HG03135 (cell line): ENCODE data around the gene STRADA.
A peak's percentile ranks its signal among the peaks of the same experiment; 100 is the strongest.

Source experiments
- ATAC-seq: cut with Tn5 transposase; IDR thresholded peaks from one replicate; pipeline ENCODE4 v1.9.1; 2021; ENCODE audit warnings: mild to moderate bottlenecking, moderate library complexity; ENCODE audit not compliant: unreplicated experiment

Gene STRADA

DNA sequence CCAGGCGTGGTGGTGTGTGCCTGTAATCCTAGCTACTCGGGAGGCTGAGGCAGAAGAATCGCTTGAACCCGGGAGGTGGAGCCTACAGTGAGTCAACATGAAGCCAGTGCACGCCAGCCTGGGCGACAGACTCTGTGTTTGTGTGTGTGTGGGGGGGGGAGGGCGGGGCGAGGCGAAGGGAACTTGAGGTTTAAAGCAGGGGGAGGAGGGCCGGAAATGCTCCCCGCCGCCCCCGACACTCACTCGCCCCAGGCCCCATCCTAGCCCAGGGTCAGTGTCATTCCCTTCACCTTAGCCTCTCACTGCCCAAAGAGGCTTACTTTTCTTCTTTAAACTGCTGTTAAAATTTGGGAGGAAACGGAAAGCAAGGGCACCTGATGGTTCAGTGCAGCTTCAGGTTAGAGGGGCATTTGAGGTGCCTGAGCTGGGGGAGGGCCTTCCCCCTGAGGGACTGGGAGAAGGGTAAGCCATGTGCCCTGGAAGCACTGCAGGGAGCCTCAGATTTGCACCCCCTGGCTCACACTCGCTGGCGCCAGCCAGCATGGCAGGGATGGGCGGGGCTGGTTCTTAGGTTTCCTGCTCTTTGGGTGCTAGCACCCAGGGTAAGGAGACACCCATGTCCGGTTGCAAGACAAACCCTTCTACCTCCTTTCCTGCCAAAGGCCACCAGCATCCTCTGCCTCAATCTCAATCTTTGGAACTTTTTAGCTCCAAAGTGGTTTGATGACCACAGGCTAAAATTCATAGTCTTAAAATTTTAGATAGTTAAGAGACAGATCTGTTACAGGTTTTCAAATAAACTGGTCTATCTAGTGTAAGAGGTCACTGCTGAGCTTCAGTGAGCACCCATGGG lies 39.5 kb downstream of the STRADA start:
- no peak for ATAC-seq

DNA sequence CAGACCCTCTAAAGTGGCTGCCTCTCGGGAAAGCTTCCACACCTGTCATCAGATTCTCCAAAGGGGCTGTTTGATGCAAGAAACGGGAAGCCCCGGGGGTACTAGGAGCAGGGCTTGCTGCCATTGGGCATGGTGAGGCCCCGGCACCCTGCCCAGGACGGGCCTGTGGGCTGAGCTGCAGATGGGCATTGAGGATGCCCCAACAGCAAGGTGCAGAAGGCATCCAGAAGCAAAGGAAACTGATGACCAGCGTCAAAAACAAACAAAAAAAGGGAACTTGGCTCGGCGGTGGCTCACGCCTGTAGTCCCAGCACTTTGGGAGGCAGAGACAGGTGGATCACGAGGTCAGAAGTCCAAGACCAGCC lies 40.2 kb downstream of the STRADA start:
- no peak for ATAC-seq

DNA sequence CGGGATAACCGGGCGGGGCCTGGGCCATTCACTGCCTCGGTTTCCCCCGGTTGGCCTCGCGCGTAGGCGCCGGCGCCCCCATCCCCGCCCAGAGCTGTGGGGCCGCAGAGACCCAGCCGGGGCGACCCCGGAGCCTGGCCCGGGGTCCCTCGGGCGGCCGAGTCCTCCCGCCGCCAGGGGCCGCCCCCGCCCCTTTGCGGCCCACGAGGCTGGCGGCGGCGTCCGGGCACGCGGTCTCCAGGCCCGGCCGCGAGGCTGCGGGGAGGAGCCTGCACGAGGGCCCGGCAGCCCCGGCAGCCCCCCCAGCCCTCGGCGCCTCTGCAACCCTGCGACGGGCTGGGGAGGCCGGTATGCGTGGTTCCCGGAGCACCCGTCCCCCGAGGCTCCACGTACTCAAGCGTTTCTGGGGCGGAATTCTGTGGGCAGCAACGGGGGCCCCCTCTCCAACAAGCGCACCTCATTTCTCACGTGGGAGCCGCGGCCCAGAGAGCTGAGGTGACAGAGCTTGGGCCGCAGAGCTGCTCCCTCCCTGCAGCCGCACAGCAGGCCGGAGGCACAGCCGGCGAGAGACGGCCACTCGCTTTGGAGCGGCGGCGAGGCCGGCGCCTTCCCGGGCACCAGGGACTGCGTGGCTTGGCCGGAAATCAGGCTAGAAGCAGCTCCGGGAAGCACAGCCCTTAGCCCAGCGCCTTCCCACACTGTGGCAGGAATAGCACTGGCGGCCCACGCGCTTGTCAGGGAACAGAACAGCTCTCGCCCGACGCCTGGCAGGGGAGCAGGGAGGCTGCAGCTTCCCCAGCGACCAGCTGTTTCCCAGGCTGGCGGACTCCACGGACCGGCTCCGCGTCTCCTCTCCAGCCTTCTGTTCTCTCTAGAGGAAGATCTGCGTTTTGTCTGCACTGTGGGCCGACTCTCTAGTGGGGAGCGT lies 40.8 kb downstream of the STRADA start:
- no peak for ATAC-seq

DNA sequence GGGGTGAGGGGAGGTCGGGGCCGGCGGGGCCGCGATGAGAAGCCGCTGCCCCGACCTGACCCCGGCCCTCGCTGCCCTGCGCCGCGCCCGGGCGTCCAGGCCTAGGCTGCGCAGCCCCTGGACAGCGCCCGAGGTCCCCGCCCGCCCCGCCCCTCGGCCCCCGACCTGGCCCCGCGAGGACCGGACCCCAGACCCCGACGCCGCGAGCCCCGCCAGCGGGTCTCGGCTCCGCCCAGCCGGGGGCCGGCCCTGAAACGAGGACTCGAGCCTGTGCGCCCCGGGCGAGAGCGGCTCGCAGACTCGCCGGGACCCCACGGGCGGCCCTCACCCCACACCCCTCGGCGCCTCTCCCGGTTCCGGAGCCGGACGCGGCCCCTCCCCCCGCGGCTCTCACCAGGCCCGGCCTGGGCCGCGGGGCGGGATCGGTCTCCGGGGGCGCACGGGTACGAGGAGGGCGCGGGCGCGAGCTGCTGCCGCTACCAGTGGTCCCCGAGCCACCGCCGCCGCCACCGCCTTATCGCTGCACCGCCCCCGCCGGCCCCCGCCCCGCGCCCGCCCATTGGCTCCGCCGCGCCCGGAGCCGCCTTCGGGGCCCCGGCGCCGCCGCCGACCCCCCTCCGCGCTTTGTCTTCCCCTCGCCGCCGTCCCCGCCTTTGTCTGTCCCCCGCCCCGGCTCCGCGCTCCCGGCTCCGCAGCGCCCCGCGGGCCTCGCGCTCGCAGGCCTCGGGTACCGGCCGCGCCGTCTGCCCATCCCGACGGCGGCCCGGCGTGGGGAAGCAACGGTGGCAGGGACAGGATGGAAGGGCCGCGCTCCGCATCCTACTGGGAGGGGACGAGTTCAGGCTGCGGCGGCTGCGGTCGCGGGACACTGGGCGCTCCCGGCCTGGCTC lies 41.7 kb downstream of the STRADA start, which contains the start of gene LIMD2:
Gene LIMD2 (minus strand): TSS at position 488 of the 890 bp plus-strand sequence. CDS start 827 bp downstream, outside the sequence.
- ATAC-seq = peak; percentile 18

DNA sequence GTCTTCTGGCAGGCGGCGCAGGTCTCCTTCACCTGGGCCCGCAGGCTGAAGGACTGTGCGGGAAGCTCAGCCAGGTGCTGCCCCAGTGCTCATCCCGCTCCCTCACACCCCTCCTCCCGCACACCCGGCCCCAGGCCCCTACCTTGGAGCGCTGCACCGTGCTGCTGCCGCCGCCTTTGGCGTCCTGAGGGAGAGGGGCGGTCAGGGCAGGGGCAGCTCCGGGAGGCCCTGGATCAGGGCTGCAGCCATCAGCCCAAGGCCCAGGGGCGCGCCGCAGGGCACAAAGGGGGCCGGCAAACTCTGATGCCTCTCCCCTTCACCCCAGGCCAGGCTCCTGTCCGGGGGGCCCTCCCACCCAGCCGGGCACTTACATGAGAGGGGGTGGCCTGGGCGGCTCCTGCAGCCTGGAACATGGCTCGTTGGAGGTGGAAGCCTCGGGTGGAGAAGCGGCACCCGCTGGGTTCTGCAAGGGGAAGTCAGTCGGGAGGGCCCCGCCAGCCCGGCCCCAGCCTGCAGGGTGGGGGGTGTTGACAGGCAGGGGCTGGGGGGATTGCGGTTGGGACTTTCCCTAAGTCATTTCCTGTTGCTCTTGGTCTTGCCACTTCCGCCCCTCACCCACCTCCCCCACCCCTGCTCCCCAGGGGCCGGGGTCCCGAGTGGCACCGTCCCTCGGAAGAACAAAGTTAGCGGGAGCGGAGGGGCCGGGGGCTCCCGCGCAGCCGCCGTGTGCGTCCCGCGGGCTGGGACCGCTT lies 42.5 kb downstream of the STRADA start:
- ATAC-seq = peak; percentile 30

DNA sequence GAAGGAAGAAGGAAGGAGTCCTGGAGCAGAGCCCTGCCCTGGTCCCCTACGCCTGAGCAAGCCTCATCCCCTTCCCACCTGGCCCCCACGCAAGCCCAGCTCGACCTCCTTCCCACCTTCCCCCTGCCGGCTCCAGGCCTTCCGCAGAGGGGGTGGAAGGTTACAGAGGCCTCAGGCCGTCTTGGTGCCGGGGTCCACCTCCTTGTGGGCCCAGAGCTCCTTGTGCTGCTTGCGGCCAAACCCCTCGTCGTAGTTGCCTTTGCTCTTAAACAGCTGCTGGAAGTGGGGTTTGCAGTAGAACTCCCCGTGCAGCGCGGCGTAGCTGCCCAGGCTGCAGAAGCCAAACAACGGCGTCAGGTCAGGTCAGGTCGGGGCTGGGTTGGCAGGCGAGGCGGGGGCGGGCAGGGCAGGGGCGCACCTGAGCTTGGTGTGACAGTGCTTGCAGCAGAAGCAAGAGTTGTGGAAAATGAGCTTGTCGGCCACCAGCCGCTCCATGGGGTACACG lies 43.2 kb downstream of the STRADA start:
- no peak for ATAC-seq

DNA sequence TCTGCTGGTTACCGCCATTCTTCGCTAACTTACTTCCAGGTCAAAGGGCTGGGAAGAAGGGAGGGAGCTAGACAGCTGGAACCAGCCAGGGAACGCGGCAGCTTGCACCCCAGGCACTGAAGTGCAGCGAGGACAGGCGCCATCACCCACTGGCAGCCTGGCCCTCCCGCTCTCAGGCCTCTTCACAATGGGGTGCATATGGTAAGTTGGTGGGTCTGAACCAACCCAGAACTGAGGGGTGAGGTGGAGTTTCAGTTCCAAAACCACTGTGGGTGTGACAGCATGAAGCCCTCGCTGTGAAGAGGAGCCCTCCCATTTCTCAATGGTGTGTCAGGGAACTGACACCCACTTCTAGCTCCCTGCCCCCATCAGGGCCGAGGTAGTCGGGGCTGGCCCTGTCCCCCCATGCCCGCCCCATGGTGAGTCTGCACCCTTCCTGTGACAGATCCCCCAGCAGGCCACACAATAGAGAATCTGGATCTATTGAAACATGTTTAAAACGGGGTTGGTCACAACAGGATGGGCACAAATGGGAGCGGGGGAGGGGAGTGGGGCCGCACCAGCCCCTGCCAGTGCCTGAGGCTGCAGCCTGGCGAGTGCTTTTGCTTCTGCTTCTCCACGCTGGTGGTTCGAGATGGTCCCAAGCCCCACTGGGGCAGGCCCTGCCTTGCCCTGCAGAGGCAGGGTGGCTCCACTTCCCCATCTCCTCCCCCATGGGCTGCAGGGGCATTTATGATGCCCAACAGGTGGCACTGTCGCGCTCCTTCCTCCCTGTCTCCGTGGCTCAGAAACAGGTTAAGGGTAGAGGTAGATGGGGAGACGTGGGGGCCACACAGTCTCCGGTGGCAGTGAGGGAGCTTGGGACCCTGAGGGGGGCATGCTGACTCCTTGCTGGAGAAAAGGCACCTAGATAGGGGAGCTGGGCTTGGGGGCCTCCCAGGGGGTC lies 44.0 kb downstream of the STRADA start:
- ATAC-seq = no peak

DNA sequence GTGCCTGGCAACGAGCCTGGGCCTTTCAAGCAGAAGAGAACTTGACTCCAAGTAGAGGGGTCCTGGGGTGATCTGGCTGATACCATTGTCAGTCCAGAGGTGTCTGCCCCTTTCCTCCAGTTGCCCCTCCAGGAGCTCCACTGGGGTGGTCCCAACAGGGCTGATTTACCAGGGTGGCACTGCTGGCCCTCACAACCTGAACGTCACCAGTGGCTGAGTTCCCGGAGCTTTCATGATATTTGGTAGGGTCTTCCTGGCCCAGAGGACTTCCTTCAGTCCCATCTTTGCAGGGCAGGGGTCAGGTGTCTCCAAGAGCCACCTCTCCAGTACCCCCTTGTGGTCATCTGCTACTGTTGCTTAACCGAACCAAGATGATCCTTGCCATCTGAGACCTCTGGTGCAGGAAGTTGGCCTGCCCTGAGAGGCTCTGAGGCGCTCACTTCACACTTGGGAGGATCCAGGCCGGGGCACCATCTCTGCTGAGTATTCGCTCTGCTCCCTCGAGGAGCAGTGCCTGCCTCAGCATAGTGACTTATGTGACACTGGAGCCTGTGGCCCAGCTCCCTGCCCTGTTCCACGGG lies 45.1 kb downstream of the STRADA start:
- ATAC-seq = no peak

DNA sequence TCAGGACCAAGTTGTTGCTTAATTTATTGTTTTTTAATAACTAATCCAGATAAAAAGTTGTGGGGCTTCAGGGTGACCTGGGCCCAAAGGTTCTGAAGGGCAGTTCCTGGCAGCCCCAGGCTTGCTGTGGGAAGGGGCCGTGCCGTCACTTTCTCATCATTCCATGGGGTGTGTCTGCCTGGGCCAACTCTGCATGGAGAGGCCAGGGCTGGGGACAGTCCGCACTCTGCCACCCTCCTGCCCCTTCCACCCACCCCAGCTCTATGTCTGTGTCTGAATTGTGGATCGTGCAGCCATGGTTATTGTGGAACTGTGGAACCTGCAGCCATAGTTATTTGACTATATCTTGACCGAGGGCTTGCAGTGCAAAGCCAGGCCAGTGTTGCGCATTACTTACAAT lies 45.7 kb downstream of the STRADA start:
- ATAC-seq = no peak

DNA sequence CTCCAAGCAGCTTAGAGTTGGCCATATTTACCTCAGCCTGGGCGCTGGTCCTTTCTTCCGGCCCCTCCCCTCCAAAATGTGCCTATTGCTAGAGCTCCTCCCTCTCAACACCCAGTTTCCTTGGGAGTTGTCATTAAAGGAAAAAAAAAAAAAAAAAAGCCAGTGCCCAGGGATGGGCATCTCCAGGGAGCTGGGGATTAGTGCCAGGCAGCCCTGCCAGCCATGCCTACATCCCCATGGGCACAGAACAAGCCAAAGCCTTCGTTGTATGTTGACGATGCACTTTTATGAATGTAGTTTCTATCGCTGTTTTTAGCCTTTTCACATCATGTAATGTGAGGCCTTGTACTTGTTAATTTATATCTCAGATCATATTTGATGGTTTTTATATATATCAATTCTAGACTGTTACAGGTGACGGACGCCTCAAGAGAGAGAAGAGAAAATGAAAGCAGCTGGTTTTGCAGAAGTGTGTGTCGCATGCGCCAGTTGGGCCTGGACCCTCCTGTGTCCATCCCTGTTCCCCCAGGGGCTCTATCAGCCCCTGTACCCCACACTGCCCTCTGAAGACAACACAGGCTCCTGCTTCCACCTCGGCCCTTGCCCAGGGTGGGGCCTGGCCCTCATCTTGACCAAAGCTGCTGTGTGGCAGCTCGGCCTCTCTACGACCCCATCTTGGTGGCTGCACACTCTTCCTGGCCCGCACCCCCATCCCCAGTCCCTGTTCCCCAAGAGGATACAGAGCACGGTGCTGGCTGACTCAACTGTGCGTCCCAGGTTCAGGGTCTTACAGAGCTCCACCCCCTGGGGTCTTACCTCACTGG lies 46.4 kb downstream of the STRADA start:
- no peak for ATAC-seq

DNA sequence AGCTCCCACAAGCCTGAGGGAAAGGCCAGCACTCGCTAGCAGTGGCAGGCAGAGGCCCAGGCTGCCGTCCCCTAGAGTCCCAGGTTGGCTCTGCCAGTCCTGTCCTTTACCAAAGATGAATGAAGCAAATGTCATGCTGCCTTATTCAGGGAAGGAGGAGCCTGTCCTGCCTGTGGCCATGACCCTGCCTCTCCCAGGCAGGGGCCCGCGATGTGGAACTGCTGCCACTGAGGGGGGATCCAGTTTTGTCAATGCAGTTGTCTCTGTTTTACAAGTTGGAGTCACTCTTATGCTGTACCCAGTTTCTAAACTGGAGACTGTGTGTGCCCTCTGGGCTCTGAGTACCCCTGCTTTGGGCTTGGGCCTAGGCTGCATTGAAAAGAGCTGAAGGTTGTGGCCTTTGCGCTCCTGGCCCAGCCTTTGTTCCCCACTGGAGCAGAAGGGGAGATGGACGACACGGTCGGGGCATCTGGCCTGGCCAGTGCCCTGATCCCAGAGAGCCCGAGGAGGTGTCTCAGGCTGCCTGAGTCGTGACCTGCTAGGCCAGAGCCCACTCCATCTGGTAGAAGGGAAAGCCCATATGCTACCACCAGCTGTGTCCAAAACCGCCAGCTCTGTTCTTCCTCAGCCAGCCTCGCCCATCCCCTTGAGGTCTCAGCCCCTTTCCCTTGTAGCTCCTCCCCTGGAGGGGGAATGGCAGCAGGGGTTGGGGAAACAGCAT lies 47.2 kb downstream of the STRADA start:
- ATAC-seq = no peak

DNA sequence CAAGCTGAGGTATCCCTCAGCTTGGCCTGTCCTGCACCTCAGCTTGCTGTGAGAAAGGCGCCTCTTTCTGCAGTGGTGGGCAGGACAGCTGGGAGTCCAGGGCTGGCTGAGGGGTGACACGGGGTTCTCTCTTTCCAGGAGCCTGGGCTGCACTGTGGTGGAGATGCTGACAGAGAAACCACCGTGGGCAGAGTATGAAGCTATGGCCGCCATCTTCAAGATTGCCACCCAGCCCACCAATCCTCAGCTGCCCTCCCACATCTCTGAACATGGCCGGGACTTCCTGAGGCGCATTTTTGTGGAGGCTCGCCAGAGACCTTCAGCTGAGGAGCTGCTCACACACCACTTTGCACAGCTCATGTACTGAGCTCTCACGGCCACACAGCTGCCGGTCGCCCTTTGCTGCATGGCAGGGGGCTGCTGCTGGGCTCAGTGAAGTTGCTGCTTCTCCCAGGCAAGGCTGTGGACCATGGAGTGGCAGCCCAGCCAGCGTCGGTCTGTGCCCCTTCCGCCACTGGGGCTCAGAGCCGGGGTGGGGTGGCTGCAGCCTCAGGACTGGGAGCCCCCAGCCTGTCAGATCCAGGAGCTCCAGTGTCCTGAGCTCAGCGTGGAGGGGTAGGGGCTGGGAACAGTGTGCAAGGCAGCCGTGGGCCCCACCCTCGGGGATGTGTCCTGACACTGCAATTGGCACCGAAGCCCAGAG lies 48.0 kb downstream of the STRADA start:
- ATAC-seq = no peak

DNA sequence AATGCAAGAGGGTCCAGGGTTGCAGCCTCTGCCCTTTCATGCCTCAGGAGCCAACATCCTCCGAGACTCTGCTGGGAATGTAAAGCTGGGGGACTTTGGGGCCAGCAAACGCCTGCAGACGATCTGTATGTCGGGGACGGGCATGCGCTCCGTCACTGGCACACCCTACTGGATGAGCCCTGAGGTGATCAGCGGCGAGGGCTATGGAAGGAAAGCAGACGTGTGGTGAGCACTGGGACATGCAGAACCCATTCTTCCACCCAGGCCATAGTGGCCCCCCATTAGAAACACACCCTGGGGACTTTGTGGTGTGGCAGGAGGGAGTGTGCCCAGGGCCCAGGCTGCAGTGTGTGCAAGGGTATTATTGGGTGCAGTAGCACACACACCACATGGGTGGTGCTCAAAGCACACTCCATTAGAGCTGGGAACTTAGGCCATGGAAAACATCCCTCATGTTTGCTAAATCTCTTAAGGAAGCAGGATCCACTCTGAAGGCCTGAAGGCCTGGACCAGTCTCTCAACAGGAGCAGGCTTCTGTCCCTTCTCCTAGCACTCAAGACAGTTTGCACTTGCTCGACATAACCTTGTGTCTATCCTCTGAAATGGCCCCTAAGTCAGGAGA lies 49.3 kb downstream of the STRADA start:
- ATAC-seq = no peak

DNA sequence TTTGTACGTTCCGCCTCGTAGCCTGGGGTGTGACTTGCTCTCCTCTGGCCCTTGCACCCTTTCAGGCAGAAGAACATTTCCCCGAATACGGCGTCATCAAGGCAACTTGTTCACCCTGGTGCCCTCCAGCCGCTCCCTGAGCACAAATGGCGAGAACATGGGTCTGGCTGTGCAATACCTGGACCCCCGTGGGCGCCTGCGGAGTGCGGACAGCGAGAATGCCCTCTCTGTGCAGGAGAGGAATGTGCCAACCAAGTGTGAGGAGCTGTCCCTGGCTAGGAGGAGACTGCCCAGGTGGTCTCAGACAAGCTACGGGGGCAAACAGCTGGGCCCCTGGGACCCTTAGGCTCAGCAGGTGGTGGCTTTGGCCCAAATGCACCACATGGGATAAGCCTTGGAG lies 52.1 kb downstream of the STRADA start:
- ATAC-seq = no peak

DNA sequence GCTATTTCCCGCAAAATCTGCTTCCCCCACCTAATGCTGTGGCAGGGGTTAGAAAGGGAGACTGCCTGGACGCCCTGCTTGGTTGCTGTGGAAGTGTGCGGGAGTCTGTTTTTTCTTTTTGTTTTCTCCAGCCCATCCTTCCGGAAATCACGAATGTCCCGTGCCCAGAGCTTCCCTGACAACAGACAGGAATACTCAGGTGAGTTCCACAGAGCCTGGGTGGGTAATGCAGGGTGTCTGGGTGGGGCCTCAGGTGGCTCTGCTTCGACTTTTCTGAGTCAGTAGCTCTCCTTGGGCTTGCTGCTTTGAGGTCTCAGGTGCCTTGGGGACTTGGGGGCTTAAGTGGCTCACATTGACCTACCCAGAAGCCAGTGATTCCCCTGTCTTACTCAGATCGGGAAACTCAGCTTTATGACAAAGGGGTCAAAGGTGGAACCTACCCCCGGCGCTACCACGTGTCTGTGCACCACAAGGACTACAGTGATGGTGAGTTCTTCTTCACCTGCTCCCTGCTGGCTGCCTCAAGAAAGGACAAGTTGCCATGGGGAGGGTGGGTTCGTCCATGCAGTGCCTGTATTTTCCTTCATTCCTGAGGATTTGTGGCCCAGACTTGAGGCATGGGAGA lies 53.1 kb downstream of the STRADA start:
- no peak for ATAC-seq
